Endothelial cell of umbilical vein (primary cell): Measurements from ENCODE around the gene SLC35B4.

Source experiments
- POLR2A ChIP-seq: IDR thresholded peaks from 2 replicates; pipeline ENCODE4 v1.6.1; 2012; ENCODE audit warnings: low read depth, mild to moderate bottlenecking, control low read depth, low read length
- POLR2AphosphoS5 ChIP-seq: IDR thresholded peaks from 2 replicates; pipeline ENCODE4 v1.6.1; 2012; ENCODE audit warnings: low read depth, mild to moderate bottlenecking, control low read depth, low read length, moderate library complexity; ENCODE audit not compliant: insufficient read depth
- TF ChIP-seq, protein P1 (sequence below), 2 donors: IDR thresholded peaks; 1 replicate in 1 of 2; 2 replicates in 1 of 2; pipeline ENCODE4 v1.5.1; 2011; ENCODE audit warnings: low read length in 2 of 2, mild to moderate bottlenecking in 2 of 2, moderate library complexity in 2 of 2, control low read depth in 1 of 2, inconsistent platforms in 1 of 2, low read depth in 1 of 2; ENCODE audit not compliant: insufficient read depth in 1 of 2; ENCODE audit errors: extremely low read depth in 1 of 2
- TF ChIP-seq, protein P2 (sequence below): IDR thresholded peaks from 2 replicates; pipeline ENCODE4 v1.6.1; 2011; ENCODE audit not compliant: insufficient read depth, insufficient read length

DNA sequence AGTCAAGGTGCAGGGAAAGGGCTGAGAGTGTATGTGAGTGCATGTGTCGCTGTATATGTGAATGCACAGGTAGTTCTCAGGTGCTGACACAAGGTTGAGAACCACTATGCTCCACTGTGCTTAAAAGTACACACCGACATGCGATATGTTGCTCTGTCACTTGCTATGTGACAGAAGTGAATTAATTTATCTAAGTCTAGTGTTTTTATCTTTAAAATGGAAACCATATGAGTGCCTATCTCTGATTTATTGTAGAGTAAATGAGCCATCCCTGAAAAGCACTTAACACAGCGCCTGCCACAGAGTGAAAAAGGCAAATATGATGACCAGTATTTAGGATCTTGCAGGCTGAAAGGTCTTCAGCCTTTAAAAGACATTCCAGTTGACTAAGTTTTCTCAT, 4.9 kb downstream of the SLC35B4 start:
- TF ChIP-seq, protein P1, sequence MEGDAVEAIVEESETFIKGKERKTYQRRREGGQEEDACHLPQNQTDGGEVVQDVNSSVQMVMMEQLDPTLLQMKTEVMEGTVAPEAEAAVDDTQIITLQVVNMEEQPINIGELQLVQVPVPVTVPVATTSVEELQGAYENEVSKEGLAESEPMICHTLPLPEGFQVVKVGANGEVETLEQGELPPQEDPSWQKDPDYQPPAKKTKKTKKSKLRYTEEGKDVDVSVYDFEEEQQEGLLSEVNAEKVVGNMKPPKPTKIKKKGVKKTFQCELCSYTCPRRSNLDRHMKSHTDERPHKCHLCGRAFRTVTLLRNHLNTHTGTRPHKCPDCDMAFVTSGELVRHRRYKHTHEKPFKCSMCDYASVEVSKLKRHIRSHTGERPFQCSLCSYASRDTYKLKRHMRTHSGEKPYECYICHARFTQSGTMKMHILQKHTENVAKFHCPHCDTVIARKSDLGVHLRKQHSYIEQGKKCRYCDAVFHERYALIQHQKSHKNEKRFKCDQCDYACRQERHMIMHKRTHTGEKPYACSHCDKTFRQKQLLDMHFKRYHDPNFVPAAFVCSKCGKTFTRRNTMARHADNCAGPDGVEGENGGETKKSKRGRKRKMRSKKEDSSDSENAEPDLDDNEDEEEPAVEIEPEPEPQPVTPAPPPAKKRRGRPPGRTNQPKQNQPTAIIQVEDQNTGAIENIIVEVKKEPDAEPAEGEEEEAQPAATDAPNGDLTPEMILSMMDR (IDR thresholded peaks at IDR 0.05; ENCODE audit: extremely low read depth in 1 of 2, insufficient read depth in 1 of 2, low read depth in 1 of 2, low read length in 2 of 2), result no peak
- TF ChIP-seq POLR2A, result no peak
- TF ChIP-seq, protein P2, sequence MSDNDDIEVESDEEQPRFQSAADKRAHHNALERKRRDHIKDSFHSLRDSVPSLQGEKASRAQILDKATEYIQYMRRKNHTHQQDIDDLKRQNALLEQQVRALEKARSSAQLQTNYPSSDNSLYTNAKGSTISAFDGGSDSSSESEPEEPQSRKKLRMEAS, result no peak
- no peak for TF ChIP-seq POLR2AphosphoS5
